Activated CD8-positive, alpha-beta T cell treated with anti-CD3 and anti-CD28 coated beads for 36 hours (primary cell): ENCODE results near the gene NRDE2. TPM values are rescaled to one million over a fixed set of nuclear protein-coding genes. Genes with fewer than 3 reads are reported as not detected.
"Not testable (repeated sequence)": the region's sequence is repeated elsewhere in the genome, so short reads cannot be mapped to it uniquely, and the experiment has no call there.

Experiments used
- ATAC-seq: fragments of 200-7000 bp; cut with Tn5 transposase; one replicate; pipeline ENCODE4 v1.10.0; 2021; ENCODE audit warnings: mild to moderate bottlenecking, moderate library complexity
- CTCF ChIA-PET: fragments of 350-600 bp; sonication (Branson Sonifier 250); formaldehyde crosslinking; loops from one replicate; lab custom pipeline; 2021; ENCODE audit warnings: antibody characterized with exemption; lab: Charles Lee
- POLR2A ChIA-PET: fragments of 350-600 bp; sonication (Branson Sonifier 250); formaldehyde crosslinking; loops from one replicate; lab custom pipeline; 2021; ENCODE audit warnings: antibody characterized with exemption; lab: Charles Lee
- DNase-seq: peaks from one replicate; pipeline ENCODE4 v3.0.0-alpha.2; 2020
- H3K27ac Mint-ChIP-seq: one replicate; pipeline ENCODE4 v1.8.0; 2021; ENCODE audit warnings: mild to moderate bottlenecking, mixed read lengths
- H3K27me3 Mint-ChIP-seq: one replicate; pipeline ENCODE4 v1.8.0; 2021; ENCODE audit warnings: mixed read lengths
- H3K36me3 Mint-ChIP-seq: one replicate; pipeline ENCODE4 v1.8.0; 2021; ENCODE audit warnings: low read depth, mixed read lengths
- H3K4me1 Mint-ChIP-seq: one replicate; pipeline ENCODE4 v1.8.0; 2021; ENCODE audit warnings: low read depth, mixed read lengths
- H3K4me3 Mint-ChIP-seq: one replicate; pipeline ENCODE4 v1.8.0; 2021; ENCODE audit warnings: mild to moderate bottlenecking, moderate library complexity, mixed read lengths
- H3K9me3 Mint-ChIP-seq: one replicate; pipeline ENCODE4 v1.8.0; 2021; ENCODE audit warnings: mixed read lengths
- intact Hi-C: fragments of 100-400 bp; cut with micrococcal nuclease; formaldehyde crosslinking; loops from one replicate; pipeline ENCODE4 v1.10.0; 2022
- total RNA-seq, 2 experiments: library from RNA; stranded (reverse); gene quantifications; one replicate each; pipeline ENCODE4 v1.2.3, GENCODE V29; 2021
- TF ChIP-seq, protein P1 (sequence below): fragments of 200-600 bp; IDR thresholded peaks from one replicate; pipeline ENCODE4 v1.8.0; 2022; ENCODE audit warnings: antibody characterized with exemption, mild to moderate bottlenecking

Gene NRDE2
- total RNA-seq, 2 experiments from 2014 or later: 19.2 to 21.0 TPM

DNA sequence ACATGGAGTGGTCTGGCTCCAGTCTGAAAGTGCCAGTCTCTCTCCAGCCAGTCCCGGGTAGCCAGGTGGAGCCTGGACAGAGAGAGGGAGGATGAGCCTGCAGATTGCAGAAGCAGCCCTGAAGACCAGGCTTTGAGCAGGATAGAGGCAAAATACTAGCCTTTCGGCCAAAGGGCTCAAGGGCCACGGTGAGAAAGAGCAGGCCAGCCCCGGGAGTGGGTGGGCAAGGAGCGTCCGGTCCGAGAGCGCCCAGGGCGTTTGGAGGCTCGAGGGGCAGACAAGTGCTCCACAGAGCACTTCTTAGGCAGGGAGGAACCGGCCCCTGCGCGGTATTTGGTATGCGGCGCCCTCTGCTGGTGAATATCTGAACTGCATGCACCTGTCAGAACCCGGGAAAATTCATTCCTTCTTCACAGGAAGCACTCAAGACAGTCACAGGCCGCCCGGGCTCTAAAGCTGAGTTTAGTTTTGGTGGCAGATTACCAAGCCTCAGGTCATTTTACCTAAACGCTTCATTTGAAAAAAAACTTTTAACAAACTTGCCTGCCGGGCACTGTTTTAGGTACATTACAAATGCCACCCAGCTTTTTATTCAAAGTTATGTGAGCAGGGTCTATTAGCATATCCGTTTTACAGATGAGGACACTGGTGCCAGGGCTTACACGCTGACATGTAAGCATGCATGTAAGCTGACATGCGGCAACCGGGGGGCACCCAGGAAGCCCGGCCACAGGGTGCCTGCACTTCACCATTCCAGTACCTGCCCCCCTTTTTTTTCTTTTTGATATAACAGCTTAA is 96.4 kb downstream of the NRDE2 start:
- H3K4me1 Mint-ChIP-seq: no peaks in the 10 kb centered on the region
- ChIA-PET POLR2A (interaction anchor here (1.0 kb wide), 1 partner anchor 275 kb away, joined by 3 read pairs; no protein-coding TSS in a partner anchor), CTCF (interaction anchor here (0.6 to 2.7 kb wide), 29 partner anchors 9 to 482 kb away, joined by 3 to 30 read pairs (median 4); partner anchors contain the start of gene PSMC1)
- no peak overlapping the region for H3K4me3 Mint-ChIP-seq
- peaks cover 10% of the 10 kb centered on the region for H3K27me3 Mint-ChIP-seq
- TF ChIP-seq, protein P1, sequence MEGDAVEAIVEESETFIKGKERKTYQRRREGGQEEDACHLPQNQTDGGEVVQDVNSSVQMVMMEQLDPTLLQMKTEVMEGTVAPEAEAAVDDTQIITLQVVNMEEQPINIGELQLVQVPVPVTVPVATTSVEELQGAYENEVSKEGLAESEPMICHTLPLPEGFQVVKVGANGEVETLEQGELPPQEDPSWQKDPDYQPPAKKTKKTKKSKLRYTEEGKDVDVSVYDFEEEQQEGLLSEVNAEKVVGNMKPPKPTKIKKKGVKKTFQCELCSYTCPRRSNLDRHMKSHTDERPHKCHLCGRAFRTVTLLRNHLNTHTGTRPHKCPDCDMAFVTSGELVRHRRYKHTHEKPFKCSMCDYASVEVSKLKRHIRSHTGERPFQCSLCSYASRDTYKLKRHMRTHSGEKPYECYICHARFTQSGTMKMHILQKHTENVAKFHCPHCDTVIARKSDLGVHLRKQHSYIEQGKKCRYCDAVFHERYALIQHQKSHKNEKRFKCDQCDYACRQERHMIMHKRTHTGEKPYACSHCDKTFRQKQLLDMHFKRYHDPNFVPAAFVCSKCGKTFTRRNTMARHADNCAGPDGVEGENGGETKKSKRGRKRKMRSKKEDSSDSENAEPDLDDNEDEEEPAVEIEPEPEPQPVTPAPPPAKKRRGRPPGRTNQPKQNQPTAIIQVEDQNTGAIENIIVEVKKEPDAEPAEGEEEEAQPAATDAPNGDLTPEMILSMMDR: peak; percentile 99
- DNase-seq (peak; percentile 75), ATAC-seq (peak; percentile 87)
- peaks cover 8% of the 10 kb centered on the region for H3K36me3 Mint-ChIP-seq
- peaks cover 25% of the 10 kb centered on the region for H3K9me3 Mint-ChIP-seq
- H3K27ac Mint-ChIP-seq: no peak overlapping the region
- intact Hi-C loops: loop anchor here (10.0 kb wide), 2 partner anchors 301 to 1211 kb away; no protein-coding TSS in a partner anchor

DNA sequence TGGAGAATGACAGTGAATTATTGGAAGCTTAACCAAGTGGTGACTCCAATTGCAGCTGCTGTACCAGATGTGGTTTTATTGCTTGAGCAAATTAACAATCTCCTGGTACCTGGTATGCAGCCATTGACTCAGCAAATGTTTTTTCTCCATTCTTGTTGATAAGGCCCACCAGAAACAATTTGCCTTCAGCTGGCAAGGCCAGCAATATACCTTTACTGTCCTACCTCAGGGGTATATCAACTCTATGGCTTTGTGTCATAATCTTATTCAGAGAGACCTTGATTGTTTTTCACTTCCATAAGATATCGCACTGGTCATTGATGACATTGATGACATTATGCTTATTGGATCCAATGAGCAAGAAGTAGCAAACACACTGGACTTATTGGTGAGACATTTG is 101.8 kb downstream of the NRDE2 start:
- H3K36me3 Mint-ChIP-seq, H3K4me3 Mint-ChIP-seq, H3K4me1 Mint-ChIP-seq, ATAC-seq, CTCF ChIA-PET, POLR2A ChIA-PET, H3K27me3 Mint-ChIP-seq, H3K27ac Mint-ChIP-seq, H3K9me3 Mint-ChIP-seq, DNase-seq: not testable (repeated sequence)
- intact Hi-C loops: loop anchor here (10.0 kb wide), 2 partner anchors 295 to 1205 kb away; no protein-coding TSS in a partner anchor

DNA sequence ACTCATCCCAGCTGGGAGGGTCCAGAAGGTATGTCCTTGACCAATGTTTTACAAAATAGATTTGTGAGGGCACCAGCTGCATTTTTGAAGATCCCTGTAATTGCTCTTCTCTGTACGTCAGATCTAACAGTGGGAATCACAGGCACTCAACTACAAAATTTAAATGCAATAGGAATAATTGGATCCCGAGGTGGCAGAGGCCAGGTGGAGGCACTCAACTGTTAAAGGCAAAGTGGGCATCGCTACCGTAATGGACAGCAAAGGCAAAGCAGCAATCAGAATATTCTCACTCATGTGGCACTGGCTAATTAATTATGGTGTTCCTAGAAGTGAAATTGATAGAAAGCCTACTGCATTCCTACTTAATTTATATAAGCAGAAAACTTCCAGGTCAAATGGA is 103.3 kb downstream of the NRDE2 start:
- CTCF ChIA-PET: no interaction called here
- no peak for DNase-seq
- H3K9me3 Mint-ChIP-seq: no peaks in the 10 kb centered on the region
- H3K4me3 Mint-ChIP-seq: no peak overlapping the region
- no peak for ATAC-seq
- TF ChIP-seq, protein P1: no peak
- H3K4me1 Mint-ChIP-seq: no peaks in the 10 kb centered on the region
- H3K27me3 Mint-ChIP-seq: peaks cover 6% of the 10 kb centered on the region
- no peaks in the 10 kb centered on the region for H3K36me3 Mint-ChIP-seq
- no peak overlapping the region for H3K27ac Mint-ChIP-seq
- intact Hi-C loops: no loop called here
- POLR2A ChIA-PET: no interaction called here

Other genes starting within 250 kb of the NRDE2 start
- gene PSMC1, start 75.4 kb downstream of the NRDE2 start, total RNA-seq: 100 to 1,000 TPM; 101 to 105 TPM
- gene CALM1, start 65.1 kb upstream of the NRDE2 start, total RNA-seq: 100 to 1,000 TPM; 365 to 373 TPM